K562 (cell line): ENCODE measurements around the gene CPEB1. TPM values are rescaled to one million over a fixed set of nuclear protein-coding genes. Genes with fewer than 3 reads are reported as not detected.

Experiments
- ATAC-seq: fragments of 200-7000 bp; cut with Tn5 transposase; 3 replicates; pipeline ENCODE4 v1.9.1; 2020; ENCODE audit warnings: moderate library complexity
- BruUV-seq: library from RNA; stranded (reverse); fragments of 400-500 nt; replicated peaks from 2 replicates; lab custom pipeline; 2021; lab: Mats Ljungman, UMichigan
- CTCF ChIA-PET: fragments of 300-600 bp; formaldehyde crosslinking; extraction: SDS; loops from one replicate; lab custom pipeline; 2021; ENCODE audit warnings: low intra/inter-chr PET ratio; lab: Yijun Ruan, JAX
- POLR2A ChIA-PET: fragments of 300-600, 350-650 bp; sonication (Branson Sonifier 250); formaldehyde crosslinking; extraction: SDS; loops from one replicate; lab custom pipeline; 2021; ENCODE audit warnings: antibody characterized with exemption, inconsistent platforms; lab: Yijun Ruan, JAX
- DNase-seq, 4 experiments: peaks; one replicate each; pipeline versions ENCODE4 v3.0.0 to v3.0.0-alpha.2; 2011 to 2018; ENCODE audit warnings: low spot score in 3 of 4, mixed read lengths in 3 of 4; ENCODE audit errors: extremely low read depth in 1 of 4
- FAIRE-seq: peaks from 2 replicates; lab custom pipeline; 2011; peaks lifted over from hg19 to GRCh38; lab: Jason Lieb, UNC
- H2AFZ ChIP-seq: 2 replicates; pipeline ENCODE4 v1.6.0; 2011; ENCODE audit warnings: low read depth, low read length, control low read depth, inconsistent platforms
- H3K27ac ChIP-seq: fragments of 200-600 bp; 3 replicates; pipeline ENCODE4 v1.8.0; 2011; ENCODE audit warnings: low read depth, mild to moderate bottlenecking, control low read depth, inconsistent platforms, low read length, moderate library complexity, mixed read lengths; ENCODE audit errors: extremely low read depth
- H3K27me3 ChIP-seq, 2 experiments: fragments of 300-600 bp in 1 of 2; 2 replicates in 1 of 2; 3 replicates in 1 of 2; pipeline versions ENCODE4 v1.6.0 to v1.8.0; 2011; ENCODE audit warnings: inconsistent platforms in 2 of 2, low read length in 2 of 2, mild to moderate bottlenecking in 1 of 2, mixed read lengths in 1 of 2, moderate library complexity in 1 of 2; ENCODE audit not compliant: control insufficient read depth in 2 of 2, insufficient read depth in 2 of 2
- H3K36me3 ChIP-seq: fragments of 300-600 bp; 3 replicates; pipeline ENCODE4 v1.8.0; 2011; ENCODE audit warnings: mild to moderate bottlenecking, low read length, inconsistent platforms; ENCODE audit not compliant: control insufficient read depth, insufficient read depth
- H3K4me1 ChIP-seq, 2 experiments: fragments of 200-600 bp in 1 of 2; replicated peaks in 1 of 2; 2 replicates in 1 of 2; 3 replicates in 1 of 2; pipeline versions ENCODE4 v1.5.1 to v1.8.0; 2011; ENCODE audit warnings: inconsistent platforms in 2 of 2, low read length in 2 of 2, mild to moderate bottlenecking in 1 of 2, mixed read lengths in 1 of 2, moderate library complexity in 1 of 2; ENCODE audit not compliant: control insufficient read depth in 2 of 2, insufficient read depth in 2 of 2
- H3K4me2 ChIP-seq: 2 replicates; pipeline ENCODE4 v1.6.1; 2011; ENCODE audit warnings: low read length, control low read depth, inconsistent platforms, mixed read lengths; ENCODE audit not compliant: insufficient read depth
- H3K4me3 ChIP-seq: fragments of 200-600 bp; sonication (generic), shearing (Covaris generic); 2 replicates; pipeline ENCODE4 v1.5.1; 2016; ENCODE audit warnings: control low read depth, inconsistent platforms
- H3K79me2 ChIP-seq: fragments of 200-600 bp; 3 replicates; pipeline ENCODE4 v1.8.0; 2011; ENCODE audit warnings: low read length, inconsistent platforms; ENCODE audit not compliant: control insufficient read depth, insufficient read depth
- H3K9ac ChIP-seq, 2 experiments: 2 replicates each; pipeline versions ENCODE4 v1.6.0 to v1.6.1; 2011; ENCODE audit warnings: low read depth in 2 of 2, low read length in 2 of 2, control low read depth in 1 of 2, inconsistent platforms in 1 of 2, mild to moderate bottlenecking in 1 of 2, mixed read lengths in 1 of 2; ENCODE audit not compliant: insufficient read depth in 1 of 2
- H3K9me1 ChIP-seq: one replicate; pipeline ENCODE4 v1.6.0; 2011; ENCODE audit warnings: inconsistent platforms, mild to moderate bottlenecking, low read length, moderate library complexity; ENCODE audit not compliant: control insufficient read depth, insufficient read depth
- H3K9me3 ChIP-seq: replicated peaks from 2 replicates; pipeline ENCODE4 v1.5.1; 2011; ENCODE audit warnings: low read depth, low read length, inconsistent platforms; ENCODE audit not compliant: control insufficient read depth, insufficient read depth
- H4K20me1 ChIP-seq: replicated peaks from 2 replicates; pipeline ENCODE4 v1.6.1; 2011; ENCODE audit warnings: low read length, inconsistent platforms, mixed read lengths; ENCODE audit not compliant: control insufficient read depth, insufficient read depth
- CHCHD3 ChIP-seq: fragments of 250-450 bp; sonication (Bioruptor Pico); IDR thresholded peaks from 2 replicates; pipeline ENCODE4 v2.1.2; 2022; ENCODE audit warnings: mild to moderate bottlenecking
- DDX20 ChIP-seq: fragments of 450-650 bp; IDR thresholded peaks from 2 replicates; pipeline ENCODE4 v1.6.1; 2016; ENCODE audit warnings: missing genetic modification characterization, low read depth, mild to moderate bottlenecking, missing compliant biosample characterization, moderate library complexity
- HNRNPK ChIP-seq: fragments of 200-400 bp; formaldehyde crosslinking; IDR thresholded peaks from one replicate; pipeline ENCODE4 v1.6.1; 2018; ENCODE audit warnings: mild to moderate bottlenecking, low read depth, low read length; ENCODE audit not compliant: poor library complexity, severe bottlenecking
- PCBP1 ChIP-seq: fragments of 200-400 bp; formaldehyde crosslinking; IDR thresholded peaks from 2 replicates; pipeline ENCODE4 v1.6.1; 2018; ENCODE audit warnings: mild to moderate bottlenecking, low read depth, low read length; ENCODE audit not compliant: poor library complexity, severe bottlenecking
- PHF20 ChIP-seq: fragments of 450-650 bp; IDR thresholded peaks from 2 replicates; pipeline ENCODE4 v1.6.1; 2018; ENCODE audit not compliant: partially characterized antibody
- POLR3G ChIP-seq: IDR thresholded peaks from 2 replicates; pipeline ENCODE4 v1.6.1; 2011; ENCODE audit not compliant: insufficient read length, insufficient replicate concordance; ENCODE audit errors: extremely low read depth
- RBBP5 ChIP-seq: fragments of 200-600 bp; sonication (generic); IDR thresholded peaks from 2 replicates; pipeline ENCODE4 v1.6.1; 2012; ENCODE audit warnings: borderline replicate concordance, mild to moderate bottlenecking, low read length, control low read depth, inconsistent platforms; ENCODE audit not compliant: insufficient read depth, poor library complexity, severe bottlenecking
- SNRNP70 ChIP-seq: fragments of 200-400 bp; formaldehyde crosslinking; optimal IDR thresholded peaks from 2 replicates; pipeline ENCODE3; 2017; ENCODE audit warnings: low read depth, low read length
- WHSC1 ChIP-seq: IDR thresholded peaks from one replicate; pipeline ENCODE4 v1.6.1; 2012; ENCODE audit warnings: low read length, control low read depth, inconsistent platforms
- XRCC5 ChIP-seq: fragments of 200-400 bp; formaldehyde crosslinking; IDR thresholded peaks from 2 replicates; pipeline ENCODE4 v1.6.1; 2017; ENCODE audit warnings: low read depth, mild to moderate bottlenecking, low read length
- ZNF253 ChIP-seq: fragments of 250-450 bp; sonication (Bioruptor Pico); conservative IDR thresholded peaks from 2 replicates; pipeline ENCODE4 v1.6.1; 2021; ENCODE audit warnings: mild to moderate bottlenecking
- ZNF347 ChIP-seq: fragments of 450-650 bp; formaldehyde crosslinking; IDR thresholded peaks from 2 replicates; pipeline ENCODE4 v1.4.0; 2020; ENCODE audit warnings: low read depth, mild to moderate bottlenecking, moderate library complexity
- WGBS: fragments of 100-300 bp; shearing (Covaris generic); methylation state at CpG from one replicate; pipeline ENCODE4 v1.1.6; 2016; ENCODE audit warnings: low coverage, mixed read lengths; ENCODE audit not compliant: insufficient coverage; ENCODE audit errors: missing lambda C conversion rate; 5-methylcytosine and 5-hydroxymethylcytosine counted together
- in situ Hi-C: fragments of 300-500 bp; cut with MboI; formaldehyde crosslinking; loops from 4 replicates; pipeline ENCODE4 v1.15.0; 2018; ENCODE audit warnings: inconsistent platforms, mixed read lengths
- intact Hi-C: fragments of 100-400 bp; cut with micrococcal nuclease; formaldehyde crosslinking; loops from 2 replicates; pipeline ENCODE4 v1.14.2; 2022
- polyA plus RNA-seq, 8 experiments: library from polyadenylated mRNA; depleted of rRNA in 4 of 8; stranded (reverse) in 5 of 8; unstranded in 3 of 8; fragments of >200 nt; fragmentation: Nextera tagmentation in 2 of 8; fragmentation: Illumina TruSeq in 1 of 8; extraction: Ambion mirVana in 2 of 8; extraction: Trizol in 1 of 8; gene quantifications; 2 replicates each; pipeline versions ENCODE4 v1.2.1 to v1.2.3, GENCODE V29; 2011 to 2014; ENCODE audit warnings: inconsistent platforms in 1 of 8, missing spikeins in 1 of 8
- total RNA-seq, 7 experiments: library from RNA; depleted of rRNA in 6 of 7; stranded (reverse); fragments of >200 nt in 6 of 7; fragmentation: Illumina TruSeq in 2 of 7; extraction: Trizol in 2 of 7; gene quantifications; 2 replicates each; pipeline versions ENCODE4 v1.2.1 to v1.2.3, GENCODE V29; 2011 to 2021; ENCODE audit warnings: low replicate concordance in 1 of 7
- TF ChIP-seq, protein P1 (sequence below): fragments of 450-650 bp; IDR thresholded peaks from one replicate; pipeline ENCODE4 v1.6.1; 2018; ENCODE audit warnings: mild to moderate bottlenecking, moderate library complexity; ENCODE audit not compliant: partially characterized antibody
- TF ChIP-seq, protein P2 (sequence below): IDR thresholded peaks from 2 replicates; pipeline ENCODE4 v1.6.1; 2011; ENCODE audit not compliant: insufficient read length; ENCODE audit errors: extremely low read depth
- TF ChIP-seq, protein P3 (sequence below): fragments of 450-650 bp; IDR thresholded peaks from 2 replicates; pipeline ENCODE4 v1.6.1; 2017; ENCODE audit warnings: mild to moderate bottlenecking, moderate library complexity

CPEB1 gene
- total and polyA plus RNA-seq, 9 of the 15 experiments (the other 6 are each of a cell fraction or from before 2014, with no cell fraction given), result 2.2 to 13.4 (median 9.7) TPM

DNA sequence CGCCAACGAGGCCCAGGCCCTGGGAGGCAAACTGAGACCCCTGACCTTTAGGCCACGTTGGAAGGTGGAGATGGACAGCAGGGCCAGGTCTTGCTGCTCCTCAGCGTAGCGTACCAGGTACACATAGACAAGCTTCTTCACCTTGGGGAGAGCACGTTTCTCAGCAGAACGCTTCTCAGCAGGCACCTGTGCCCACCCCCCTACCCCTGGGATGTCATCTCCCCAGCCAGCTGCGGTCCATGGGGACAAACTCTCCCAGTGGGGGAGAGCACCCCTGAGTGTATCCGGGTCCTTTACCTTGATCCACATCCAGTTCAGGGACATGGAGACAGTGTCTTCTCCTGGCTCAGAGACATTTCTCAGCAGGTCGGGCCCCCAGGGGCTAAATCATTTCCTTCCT is 41.5 kb upstream of the CPEB1 start:
- DNase-seq, result no peak
- H3K27me3 ChIP-seq, result peaks cover 10 to 20% of the 10 kb centered on the region in 2 experiments; a peak in 3 of 5 replicates
- no TSS peak for BruUV-seq
- H3K9me3 ChIP-seq, result no peaks in the 10 kb centered on the region
- ATAC-seq, result no peak
- no peak overlapping the region for H2AFZ ChIP-seq
- peaks cover 0 to 4% of the 10 kb centered on the region in 2 experiments; a peak in 1 of 5 replicates for H3K4me1 ChIP-seq
- no peaks in the 10 kb centered on the region for H3K9me1 ChIP-seq
- WGBS, result 18% methylated on average over 10 of the region's 10 CpGs
- H3K9ac ChIP-seq, result no peak overlapping the region
- H3K27ac ChIP-seq, result no peak overlapping the region
- H3K79me2 ChIP-seq, result no peaks in the 10 kb centered on the region
- no peaks in the 10 kb centered on the region for H4K20me1 ChIP-seq
- no peak for TF ChIP-seq CHCHD3 (CRISPR knock-in tag)
- TF ChIP-seq, protein P1, sequence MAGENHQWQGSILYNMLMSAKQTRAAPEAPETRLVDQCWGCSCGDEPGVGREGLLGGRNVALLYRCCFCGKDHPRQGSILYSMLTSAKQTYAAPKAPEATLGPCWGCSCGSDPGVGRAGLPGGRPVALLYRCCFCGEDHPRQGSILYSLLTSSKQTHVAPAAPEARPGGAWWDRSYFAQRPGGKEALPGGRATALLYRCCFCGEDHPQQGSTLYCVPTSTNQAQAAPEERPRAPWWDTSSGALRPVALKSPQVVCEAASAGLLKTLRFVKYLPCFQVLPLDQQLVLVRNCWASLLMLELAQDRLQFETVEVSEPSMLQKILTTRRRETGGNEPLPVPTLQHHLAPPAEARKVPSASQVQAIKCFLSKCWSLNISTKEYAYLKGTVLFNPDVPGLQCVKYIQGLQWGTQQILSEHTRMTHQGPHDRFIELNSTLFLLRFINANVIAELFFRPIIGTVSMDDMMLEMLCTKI, result no peak
- TF ChIP-seq, protein P2, sequence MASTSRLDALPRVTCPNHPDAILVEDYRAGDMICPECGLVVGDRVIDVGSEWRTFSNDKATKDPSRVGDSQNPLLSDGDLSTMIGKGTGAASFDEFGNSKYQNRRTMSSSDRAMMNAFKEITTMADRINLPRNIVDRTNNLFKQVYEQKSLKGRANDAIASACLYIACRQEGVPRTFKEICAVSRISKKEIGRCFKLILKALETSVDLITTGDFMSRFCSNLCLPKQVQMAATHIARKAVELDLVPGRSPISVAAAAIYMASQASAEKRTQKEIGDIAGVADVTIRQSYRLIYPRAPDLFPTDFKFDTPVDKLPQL, result no peak
- TF ChIP-seq WHSC1, result no peak
- no peak for TF ChIP-seq XRCC5
- TF ChIP-seq PCBP1, result no peak
- no peak for TF ChIP-seq DDX20
- TF ChIP-seq PHF20, result no peak
- TF ChIP-seq SNRNP70, result no peak
- TF ChIP-seq POLR3G, result no peak
- TF ChIP-seq ZNF253 (CRISPR knock-in tag), result no peak
- TF ChIP-seq RBBP5, result no peak
- TF ChIP-seq, protein P3, sequence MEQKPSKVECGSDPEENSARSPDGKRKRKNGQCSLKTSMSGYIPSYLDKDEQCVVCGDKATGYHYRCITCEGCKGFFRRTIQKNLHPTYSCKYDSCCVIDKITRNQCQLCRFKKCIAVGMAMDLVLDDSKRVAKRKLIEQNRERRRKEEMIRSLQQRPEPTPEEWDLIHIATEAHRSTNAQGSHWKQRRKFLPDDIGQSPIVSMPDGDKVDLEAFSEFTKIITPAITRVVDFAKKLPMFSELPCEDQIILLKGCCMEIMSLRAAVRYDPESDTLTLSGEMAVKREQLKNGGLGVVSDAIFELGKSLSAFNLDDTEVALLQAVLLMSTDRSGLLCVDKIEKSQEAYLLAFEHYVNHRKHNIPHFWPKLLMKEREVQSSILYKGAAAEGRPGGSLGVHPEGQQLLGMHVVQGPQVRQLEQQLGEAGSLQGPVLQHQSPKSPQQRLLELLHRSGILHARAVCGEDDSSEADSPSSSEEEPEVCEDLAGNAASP, result no peak
- TF ChIP-seq HNRNPK, result no peak
- TF ChIP-seq ZNF347 (CRISPR knock-in tag), result no peak
- no peak for FAIRE-seq
- no peak overlapping the region for H3K4me2 ChIP-seq
- no peaks in the 10 kb centered on the region for H3K36me3 ChIP-seq
- in situ Hi-C loops, result no loop called here
- ChIA-PET CTCF (interaction anchor here (0.7 kb wide), 1 partner anchor 50 kb away, joined by 4 read pairs; no protein-coding TSS in a partner anchor), POLR2A (interaction anchor here (2.0 kb wide), 1 partner anchor 11 kb away, joined by 6 read pairs; no protein-coding TSS in a partner anchor)
- intact Hi-C loops, result no loop called here
- no peak overlapping the region for H3K4me3 ChIP-seq
